HCT116 (cell line): ENCODE data around the gene TRPM3. TPM values are rescaled to one million over a fixed set of nuclear protein-coding genes. Genes with fewer than 3 reads are reported as not detected.

ENCODE experiments used
- ATAC-seq: fragments of 200-7000 bp; cut with Tn5 transposase; 2 replicates; pipeline ENCODE4 v1.9.1; 2020; ENCODE audit warnings: mild to moderate bottlenecking, moderate library complexity
- BruUV-seq: library from RNA; stranded (reverse); fragments of 400-500 nt; replicated peaks from 2 replicates; lab custom pipeline; 2021; lab: Mats Ljungman, UMichigan
- CTCF ChIA-PET: fragments of 300-600 bp; sonication (Branson Sonifier 250); formaldehyde crosslinking; loops from one replicate; lab custom pipeline; 2021; ENCODE audit warnings: antibody characterized with exemption; lab: Charles Lee
- POLR2A ChIA-PET: fragments of 300-600, 350-600 bp; sonication (Branson Sonifier 250); formaldehyde crosslinking; loops from one replicate; lab custom pipeline; 2021; ENCODE audit warnings: antibody characterized with exemption; lab: Charles Lee
- RAD21 ChIA-PET, 2 experiments: fragments of 300-600 bp; sonication (Branson Sonifier 250); formaldehyde crosslinking; loops; one replicate each; lab custom pipeline; 2023; ENCODE audit warnings: low total read pairs in 2 of 2; ENCODE audit not compliant: uncharacterized antibody in 2 of 2, unreplicated experiment in 2 of 2, low non-redundant PET in 1 of 2; lab: Charles Lee
- DNase-seq: peaks from one replicate; pipeline ENCODE4 v3.0.0-alpha.2; 2010; ENCODE audit warnings: low read depth, low spot score
- H2AFZ ChIP-seq: fragments of 200-600 bp; shearing (Covaris generic), sonication (generic); 2 replicates; pipeline ENCODE4 v1.6.1; 2017; ENCODE audit warnings: low read depth, mixed run types, mixed read lengths, antibody characterized with exemption, low read length; ENCODE audit not compliant: poor library complexity, severe bottlenecking
- H3K27ac ChIP-seq: 2 replicates; pipeline ENCODE4 v1.5.1; 2012; ENCODE audit warnings: low read depth, low read length
- H3K27me3 ChIP-seq: fragments of 200-600 bp; sonication (generic); 2 replicates; pipeline ENCODE4 v1.6.1; 2016; ENCODE audit warnings: mixed run types, low read length, mixed read lengths; ENCODE audit not compliant: insufficient read depth
- H3K36me3 ChIP-seq, 2 experiments: fragments of 200-500 bp in 1 of 2; fragments of 200-600 bp in 1 of 2; sonication (Bioruptor generic) in 1 of 2; sonication (generic) in 1 of 2; 2 replicates each; pipeline versions ENCODE4 v1.5.1 to v1.6.1; 2014 to 2016; ENCODE audit warnings: low read length in 2 of 2, inconsistent platforms in 1 of 2, mixed read lengths in 1 of 2, mixed run types in 1 of 2; ENCODE audit not compliant: insufficient read depth in 2 of 2, control insufficient read depth in 1 of 2
- H3K4me1 ChIP-seq, 2 experiments: fragments of 200-600 bp in 1 of 2; sonication (generic) in 1 of 2; 2 replicates each; pipeline versions ENCODE4 v1.5.1 to v1.6.1; 2012 to 2017; ENCODE audit warnings: low read length in 2 of 2, inconsistent platforms in 1 of 2, mild to moderate bottlenecking in 1 of 2, mixed read lengths in 1 of 2, mixed run types in 1 of 2, moderate library complexity in 1 of 2; ENCODE audit not compliant: insufficient read depth in 2 of 2, control insufficient read depth in 1 of 2
- H3K4me2 ChIP-seq: fragments of 200-600 bp; sonication (generic); 2 replicates; pipeline ENCODE4 v1.6.1; 2017; ENCODE audit warnings: mixed run types, low read length, mixed read lengths
- H3K4me3 ChIP-seq, 2 experiments: fragments of 200-600 bp in 1 of 2; sonication (generic) in 1 of 2; replicated peaks in 1 of 2; 2 replicates each; pipeline ENCODE4 v1.5.1; 2011 to 2016; ENCODE audit warnings: low read length in 2 of 2, control low read depth in 1 of 2, low read depth in 1 of 2, mild to moderate bottlenecking in 1 of 2, mixed read lengths in 1 of 2, mixed run types in 1 of 2
- H3K79me2 ChIP-seq: fragments of 200-600 bp; sonication (generic); 2 replicates; pipeline ENCODE4 v1.6.1; 2017; ENCODE audit warnings: mild to moderate bottlenecking, mixed run types, low read length, moderate library complexity, mixed read lengths; ENCODE audit not compliant: insufficient read depth
- H3K9ac ChIP-seq: fragments of 200-600 bp; sonication (generic); 2 replicates; pipeline ENCODE4 v1.6.1; 2016; ENCODE audit warnings: low read length, mixed read lengths
- H3K9me2 ChIP-seq: fragments of 200-600 bp; sonication (generic), shearing (Covaris generic); 2 replicates; pipeline ENCODE4 v1.6.1; 2017; ENCODE audit warnings: mixed run types, mild to moderate bottlenecking, moderate library complexity; ENCODE audit not compliant: insufficient read depth
- H3K9me3 ChIP-seq, 2 experiments: fragments of 200-500 bp in 1 of 2; fragments of 200-600 bp in 1 of 2; sonication (Bioruptor generic) in 1 of 2; sonication (generic) in 1 of 2; 2 replicates each; pipeline ENCODE4 v1.6.1; 2014 to 2017; ENCODE audit warnings: low read length in 2 of 2, mixed read lengths in 2 of 2, inconsistent platforms in 1 of 2, low read depth in 1 of 2, mild to moderate bottlenecking in 1 of 2, mixed run types in 1 of 2, moderate library complexity in 1 of 2; ENCODE audit not compliant: control insufficient read depth in 1 of 2, insufficient read depth in 1 of 2
- H4K20me1 ChIP-seq: fragments of 200-600 bp; sonication (generic), shearing (Covaris generic); 2 replicates; pipeline ENCODE4 v1.6.1; 2017; ENCODE audit warnings: mixed run types, mild to moderate bottlenecking, moderate library complexity; ENCODE audit not compliant: insufficient read depth
- CBX3 ChIP-seq: IDR thresholded peaks from 2 replicates; pipeline ENCODE4 v1.6.1; 2012; ENCODE audit warnings: low read depth
- EGR1 ChIP-seq: IDR thresholded peaks from 2 replicates; pipeline ENCODE4 v1.6.1; 2012; ENCODE audit warnings: low read depth
- ELF1 ChIP-seq: IDR thresholded peaks from 2 replicates; pipeline ENCODE4 v1.6.1; 2012; ENCODE audit warnings: low read depth, borderline replicate concordance
- EZH2 ChIP-seq: fragments of 200-600 bp; sonication (generic); IDR thresholded peaks from 2 replicates; pipeline ENCODE4 v1.6.1; 2017; ENCODE audit warnings: antibody characterized with exemption, mixed run types
- EZH2phosphoT487 ChIP-seq: fragments of 200-600 bp; IDR thresholded peaks from 2 replicates; pipeline ENCODE4 v1.6.1; 2018; ENCODE audit warnings: antibody characterized with exemption, borderline replicate concordance
- FOSL1 ChIP-seq: IDR thresholded peaks from 2 replicates; pipeline ENCODE4 v1.6.1; 2012; ENCODE audit warnings: low read depth
- JUND ChIP-seq: IDR thresholded peaks from 2 replicates; pipeline ENCODE4 v1.6.1; 2012
- POLR2AphosphoS5 ChIP-seq: IDR thresholded peaks from 2 replicates; pipeline ENCODE4 v1.6.1; 2011; ENCODE audit warnings: mild to moderate bottlenecking, low read depth, low read length, moderate library complexity
- SRF ChIP-seq: IDR thresholded peaks from 2 replicates; pipeline ENCODE4 v1.6.1; 2012; ENCODE audit warnings: low read depth
- TCF7L2 ChIP-seq: IDR thresholded peaks from 2 replicates; pipeline ENCODE4 v1.7.0; 2011; ENCODE audit warnings: borderline replicate concordance, inconsistent platforms; ENCODE audit not compliant: insufficient read depth, insufficient read length; ENCODE audit errors: extremely low read depth
- YY1 ChIP-seq: IDR thresholded peaks from 2 replicates; pipeline ENCODE4 v1.6.1; 2011; ENCODE audit warnings: low read length, low read depth, moderate library complexity, mild to moderate bottlenecking; ENCODE audit not compliant: insufficient replicate concordance; ENCODE audit errors: extremely low read depth
- ZFX ChIP-seq: fragments of 450-650 bp; IDR thresholded peaks from 2 replicates; pipeline ENCODE4 v1.6.1; 2017
- ZNF274 ChIP-seq: fragments of 200-500 bp; sonication (Bioruptor generic); IDR thresholded peaks from 2 replicates; pipeline ENCODE4 v1.6.1; 2014; ENCODE audit warnings: mild to moderate bottlenecking, low read depth, low read length, inconsistent platforms
- intact Hi-C: fragments of 100-400 bp; cut with micrococcal nuclease; formaldehyde crosslinking; loops from 2 replicates; pipeline ENCODE4 v1.10.0; 2022
- total RNA-seq: library from RNA; stranded (reverse); gene quantifications from one replicate; pipeline ENCODE4 v1.2.1, GENCODE V29; 2021; ENCODE audit not compliant: unreplicated experiment
- TF ChIP-seq, protein P1 (sequence below), 3 experiments: fragments of 200-600 bp in 1 of 3; sonication (generic) in 1 of 3; IDR thresholded peaks in 2 of 3; conservative IDR thresholded peaks in 1 of 3; 2 replicates each; pipeline ENCODE4 v1.5.1; 2012 to 2017; ENCODE audit warnings: low read depth in 2 of 3, low read length in 2 of 3, antibody characterized with exemption in 1 of 3, borderline replicate concordance in 1 of 3, control low read depth in 1 of 3, mild to moderate bottlenecking in 1 of 3, mixed read lengths in 1 of 3, mixed run types in 1 of 3, moderate library complexity in 1 of 3; ENCODE audit not compliant: insufficient read depth in 1 of 3
- TF ChIP-seq, protein P2 (sequence below): IDR thresholded peaks from 2 replicates; pipeline ENCODE4 v1.6.1; 2012
- TF ChIP-seq, protein P3 (sequence below): IDR thresholded peaks from 2 replicates; pipeline ENCODE4 v1.6.1; 2011; ENCODE audit warnings: mild to moderate bottlenecking, low read length, moderate library complexity; ENCODE audit not compliant: insufficient replicate concordance; ENCODE audit errors: extremely low read depth
- TF ChIP-seq, protein P4 (sequence below): IDR thresholded peaks from 2 replicates; pipeline ENCODE4 v1.6.1; 2012
- TF ChIP-seq, protein P5 (sequence below): IDR thresholded peaks from 2 replicates; pipeline ENCODE4 v1.6.1; 2012; ENCODE audit warnings: low read depth

The TRPM3 gene
- total RNA-seq, 1 experiment from 2014 or later, result not detected

DNA sequence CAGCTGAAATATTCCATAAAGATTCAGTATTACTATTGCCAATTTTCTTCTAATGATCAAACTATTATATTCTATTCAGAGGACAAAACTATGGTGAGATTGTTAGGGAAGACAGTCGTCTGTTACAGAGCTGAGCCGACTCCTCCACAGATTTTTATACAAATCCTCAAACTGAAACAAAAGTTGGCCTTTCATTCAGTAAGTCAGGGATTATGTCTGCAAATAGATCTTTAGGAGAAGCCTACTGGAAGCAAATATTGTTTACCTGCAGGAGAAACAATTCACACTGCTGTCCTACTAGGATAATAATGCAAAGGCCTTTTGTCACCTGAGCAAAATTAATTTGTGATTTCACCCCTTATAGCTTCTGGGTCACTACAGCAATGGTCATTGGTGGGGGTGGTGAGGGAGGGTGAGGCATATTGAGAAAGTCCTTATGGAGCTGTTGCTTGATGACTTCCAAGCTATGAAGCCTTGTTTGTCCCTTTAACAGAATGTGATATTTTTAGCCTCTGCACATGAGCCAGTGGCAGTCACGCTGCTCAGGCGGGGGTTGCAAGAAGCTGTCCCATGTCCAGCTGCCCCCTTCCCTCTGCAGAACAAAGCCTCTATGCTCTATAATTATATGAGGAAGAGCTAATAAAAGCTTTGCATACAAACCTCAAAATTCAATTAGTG, 506.5 kb downstream of the TRPM3 start:
- ATAC-seq (no peak), DNase-seq (no peak)
- 0 out of 2 replicates have a peak, but pooled peaks cover 4% of the 10 kb centered on the region for H3K27me3 ChIP-seq
- no peak overlapping the region for H3K4me2 ChIP-seq
- no peak overlapping the region for H3K27ac ChIP-seq
- no peak overlapping the region for H2AFZ ChIP-seq
- no peaks in the 10 kb centered on the region for H3K4me1 ChIP-seq
- H3K79me2 ChIP-seq, result no peaks in the 10 kb centered on the region
- RAD21 ChIA-PET, result no interaction called here
- no peaks in the 10 kb centered on the region for H4K20me1 ChIP-seq
- CTCF ChIA-PET, result interaction anchor here (1.4 kb wide), 1 partner anchor 12 kb away, joined by 4 read pairs; no protein-coding TSS in a partner anchor
- intact Hi-C loops, result no loop called here
- H3K9me3 ChIP-seq, result no peaks in the 10 kb centered on the region
- H3K9me2 ChIP-seq, result no peaks in the 10 kb centered on the region
- no peak for TF ChIP-seq EZH2phosphoT487
- no peak for TF ChIP-seq ZNF274
- TF ChIP-seq, protein P1, sequence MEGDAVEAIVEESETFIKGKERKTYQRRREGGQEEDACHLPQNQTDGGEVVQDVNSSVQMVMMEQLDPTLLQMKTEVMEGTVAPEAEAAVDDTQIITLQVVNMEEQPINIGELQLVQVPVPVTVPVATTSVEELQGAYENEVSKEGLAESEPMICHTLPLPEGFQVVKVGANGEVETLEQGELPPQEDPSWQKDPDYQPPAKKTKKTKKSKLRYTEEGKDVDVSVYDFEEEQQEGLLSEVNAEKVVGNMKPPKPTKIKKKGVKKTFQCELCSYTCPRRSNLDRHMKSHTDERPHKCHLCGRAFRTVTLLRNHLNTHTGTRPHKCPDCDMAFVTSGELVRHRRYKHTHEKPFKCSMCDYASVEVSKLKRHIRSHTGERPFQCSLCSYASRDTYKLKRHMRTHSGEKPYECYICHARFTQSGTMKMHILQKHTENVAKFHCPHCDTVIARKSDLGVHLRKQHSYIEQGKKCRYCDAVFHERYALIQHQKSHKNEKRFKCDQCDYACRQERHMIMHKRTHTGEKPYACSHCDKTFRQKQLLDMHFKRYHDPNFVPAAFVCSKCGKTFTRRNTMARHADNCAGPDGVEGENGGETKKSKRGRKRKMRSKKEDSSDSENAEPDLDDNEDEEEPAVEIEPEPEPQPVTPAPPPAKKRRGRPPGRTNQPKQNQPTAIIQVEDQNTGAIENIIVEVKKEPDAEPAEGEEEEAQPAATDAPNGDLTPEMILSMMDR (IDR thresholded peaks at IDR 0.05 in 2 of 3, conservative IDR thresholded peaks at IDR 0.05 in 1 of 3; ENCODE audit: borderline replicate concordance in 1 of 3, insufficient read depth in 1 of 3, low read depth in 2 of 3, low read length in 2 of 3), result no peak
- no peak for TF ChIP-seq CBX3
- TF ChIP-seq, protein P2, sequence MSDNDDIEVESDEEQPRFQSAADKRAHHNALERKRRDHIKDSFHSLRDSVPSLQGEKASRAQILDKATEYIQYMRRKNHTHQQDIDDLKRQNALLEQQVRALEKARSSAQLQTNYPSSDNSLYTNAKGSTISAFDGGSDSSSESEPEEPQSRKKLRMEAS, result no peak
- TF ChIP-seq, protein P3, sequence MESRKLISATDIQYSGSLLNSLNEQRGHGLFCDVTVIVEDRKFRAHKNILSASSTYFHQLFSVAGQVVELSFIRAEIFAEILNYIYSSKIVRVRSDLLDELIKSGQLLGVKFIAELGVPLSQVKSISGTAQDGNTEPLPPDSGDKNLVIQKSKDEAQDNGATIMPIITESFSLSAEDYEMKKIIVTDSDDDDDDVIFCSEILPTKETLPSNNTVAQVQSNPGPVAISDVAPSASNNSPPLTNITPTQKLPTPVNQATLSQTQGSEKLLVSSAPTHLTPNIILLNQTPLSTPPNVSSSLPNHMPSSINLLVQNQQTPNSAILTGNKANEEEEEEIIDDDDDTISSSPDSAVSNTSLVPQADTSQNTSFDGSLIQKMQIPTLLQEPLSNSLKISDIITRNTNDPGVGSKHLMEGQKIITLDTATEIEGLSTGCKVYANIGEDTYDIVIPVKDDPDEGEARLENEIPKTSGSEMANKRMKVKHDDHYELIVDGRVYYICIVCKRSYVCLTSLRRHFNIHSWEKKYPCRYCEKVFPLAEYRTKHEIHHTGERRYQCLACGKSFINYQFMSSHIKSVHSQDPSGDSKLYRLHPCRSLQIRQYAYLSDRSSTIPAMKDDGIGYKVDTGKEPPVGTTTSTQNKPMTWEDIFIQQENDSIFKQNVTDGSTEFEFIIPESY, result no peak
- TF ChIP-seq EZH2, result no peak
- TF ChIP-seq, protein P4, sequence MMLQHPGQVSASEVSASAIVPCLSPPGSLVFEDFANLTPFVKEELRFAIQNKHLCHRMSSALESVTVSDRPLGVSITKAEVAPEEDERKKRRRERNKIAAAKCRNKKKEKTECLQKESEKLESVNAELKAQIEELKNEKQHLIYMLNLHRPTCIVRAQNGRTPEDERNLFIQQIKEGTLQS, result no peak
- TF ChIP-seq ELF1, result no peak
- TF ChIP-seq POLR2AphosphoS5, result no peak
- TF ChIP-seq JUND, result no peak
- TF ChIP-seq YY1, result no peak
- TF ChIP-seq ZFX, result no peak
- no peak for TF ChIP-seq SRF
- TF ChIP-seq, protein P5, sequence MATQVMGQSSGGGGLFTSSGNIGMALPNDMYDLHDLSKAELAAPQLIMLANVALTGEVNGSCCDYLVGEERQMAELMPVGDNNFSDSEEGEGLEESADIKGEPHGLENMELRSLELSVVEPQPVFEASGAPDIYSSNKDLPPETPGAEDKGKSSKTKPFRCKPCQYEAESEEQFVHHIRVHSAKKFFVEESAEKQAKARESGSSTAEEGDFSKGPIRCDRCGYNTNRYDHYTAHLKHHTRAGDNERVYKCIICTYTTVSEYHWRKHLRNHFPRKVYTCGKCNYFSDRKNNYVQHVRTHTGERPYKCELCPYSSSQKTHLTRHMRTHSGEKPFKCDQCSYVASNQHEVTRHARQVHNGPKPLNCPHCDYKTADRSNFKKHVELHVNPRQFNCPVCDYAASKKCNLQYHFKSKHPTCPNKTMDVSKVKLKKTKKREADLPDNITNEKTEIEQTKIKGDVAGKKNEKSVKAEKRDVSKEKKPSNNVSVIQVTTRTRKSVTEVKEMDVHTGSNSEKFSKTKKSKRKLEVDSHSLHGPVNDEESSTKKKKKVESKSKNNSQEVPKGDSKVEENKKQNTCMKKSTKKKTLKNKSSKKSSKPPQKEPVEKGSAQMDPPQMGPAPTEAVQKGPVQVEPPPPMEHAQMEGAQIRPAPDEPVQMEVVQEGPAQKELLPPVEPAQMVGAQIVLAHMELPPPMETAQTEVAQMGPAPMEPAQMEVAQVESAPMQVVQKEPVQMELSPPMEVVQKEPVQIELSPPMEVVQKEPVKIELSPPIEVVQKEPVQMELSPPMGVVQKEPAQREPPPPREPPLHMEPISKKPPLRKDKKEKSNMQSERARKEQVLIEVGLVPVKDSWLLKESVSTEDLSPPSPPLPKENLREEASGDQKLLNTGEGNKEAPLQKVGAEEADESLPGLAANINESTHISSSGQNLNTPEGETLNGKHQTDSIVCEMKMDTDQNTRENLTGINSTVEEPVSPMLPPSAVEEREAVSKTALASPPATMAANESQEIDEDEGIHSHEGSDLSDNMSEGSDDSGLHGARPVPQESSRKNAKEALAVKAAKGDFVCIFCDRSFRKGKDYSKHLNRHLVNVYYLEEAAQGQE, result no peak
- no peak for TF ChIP-seq FOSL1
- no peak for TF ChIP-seq TCF7L2
- no peak for TF ChIP-seq EGR1
- POLR2A ChIA-PET, result interaction anchor here (0.7 kb wide), 1 partner anchor 808 kb away, joined by 3 read pairs; no protein-coding TSS in a partner anchor
- H3K36me3 ChIP-seq, result no peaks in the 10 kb centered on the region
- H3K9ac ChIP-seq, result no peak overlapping the region
- BruUV-seq, result no TSS peak
- H3K4me3 ChIP-seq, result no peak overlapping the region
